ENCODE data around the gene SUFU. TPM values are rescaled to one million over a fixed set of nuclear protein-coding genes. Genes with fewer than 3 reads are reported as not detected.

The SUFU gene
- total and polyA plus RNA-seq, 2 of the 13 experiments (the other 11 are each of a cell fraction or from before 2014, with no cell fraction given): 2.9 to 5.5 TPM

DNA sequence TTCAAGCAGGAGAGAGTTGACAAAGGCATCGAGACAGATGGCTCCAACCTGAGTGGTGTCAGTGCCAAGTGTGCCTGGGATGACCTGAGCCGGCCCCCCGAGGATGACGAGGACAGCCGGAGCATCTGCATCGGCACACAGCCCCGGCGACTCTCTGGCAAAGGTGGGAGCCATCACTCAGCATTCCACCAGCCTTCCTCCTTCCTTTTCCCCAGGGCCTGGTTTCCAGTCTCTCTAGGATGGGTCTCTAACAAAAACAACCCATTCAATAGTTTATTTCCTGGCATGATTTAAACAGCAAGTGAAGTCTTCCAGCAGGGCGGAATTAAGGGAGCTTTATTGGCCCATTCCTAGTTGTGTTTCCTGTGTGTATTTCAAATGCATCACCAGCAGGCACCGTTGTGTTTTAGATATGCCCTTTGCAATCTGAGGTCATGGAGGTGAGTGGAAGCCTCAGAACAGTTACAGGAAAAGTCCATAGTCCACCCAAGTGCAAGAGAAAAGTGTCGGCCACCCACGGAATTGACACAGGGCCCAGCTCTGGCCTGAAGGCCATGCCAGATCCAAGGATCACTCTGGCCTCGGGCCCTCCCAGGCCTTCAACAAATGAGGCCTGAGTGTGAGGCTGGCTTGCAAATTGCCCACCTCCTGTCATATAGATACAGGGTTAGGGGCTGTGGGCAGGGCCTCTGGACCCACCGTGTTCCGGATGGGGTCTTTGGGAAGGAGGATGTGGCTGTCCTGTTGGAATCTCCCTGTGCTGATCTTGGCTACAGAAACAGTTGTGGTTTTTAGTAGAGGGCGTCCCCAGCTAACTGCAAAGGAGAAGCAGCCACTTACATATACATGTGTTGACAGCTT lies 93.6 kb downstream of the SUFU start (continued):
- peak; percentile 77; the same call in 1 of the 2 replicates for TF ChIP-seq SAFB2 (CRISPR knock-in tag; IDR thresholded peaks at IDR 0.05; ENCODE audit: borderline replicate concordance, low read depth)
- 0 out of 2 replicates have a peak, but pooled peaks have one; percentile 28 for TF ChIP-seq ZNF678 (CRISPR knock-in tag; IDR thresholded peaks at IDR 0.05)
- no peak for TF ChIP-seq ZNF234 (CRISPR knock-in tag; conservative IDR thresholded peaks at IDR 0.05)
- TF ChIP-seq, protein P1, sequence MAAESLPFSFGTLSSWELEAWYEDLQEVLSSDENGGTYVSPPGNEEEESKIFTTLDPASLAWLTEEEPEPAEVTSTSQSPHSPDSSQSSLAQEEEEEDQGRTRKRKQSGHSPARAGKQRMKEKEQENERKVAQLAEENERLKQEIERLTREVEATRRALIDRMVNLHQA (CRISPR knock-in tag; IDR thresholded peaks at IDR 0.05): no peak
- peak; percentile 87; the same call in 1 of the 2 replicates for TF ChIP-seq ZNF350 (CRISPR knock-in tag; IDR thresholded peaks at IDR 0.05; ENCODE audit: borderline replicate concordance, low read depth)
- TF ChIP-seq, protein P2, sequence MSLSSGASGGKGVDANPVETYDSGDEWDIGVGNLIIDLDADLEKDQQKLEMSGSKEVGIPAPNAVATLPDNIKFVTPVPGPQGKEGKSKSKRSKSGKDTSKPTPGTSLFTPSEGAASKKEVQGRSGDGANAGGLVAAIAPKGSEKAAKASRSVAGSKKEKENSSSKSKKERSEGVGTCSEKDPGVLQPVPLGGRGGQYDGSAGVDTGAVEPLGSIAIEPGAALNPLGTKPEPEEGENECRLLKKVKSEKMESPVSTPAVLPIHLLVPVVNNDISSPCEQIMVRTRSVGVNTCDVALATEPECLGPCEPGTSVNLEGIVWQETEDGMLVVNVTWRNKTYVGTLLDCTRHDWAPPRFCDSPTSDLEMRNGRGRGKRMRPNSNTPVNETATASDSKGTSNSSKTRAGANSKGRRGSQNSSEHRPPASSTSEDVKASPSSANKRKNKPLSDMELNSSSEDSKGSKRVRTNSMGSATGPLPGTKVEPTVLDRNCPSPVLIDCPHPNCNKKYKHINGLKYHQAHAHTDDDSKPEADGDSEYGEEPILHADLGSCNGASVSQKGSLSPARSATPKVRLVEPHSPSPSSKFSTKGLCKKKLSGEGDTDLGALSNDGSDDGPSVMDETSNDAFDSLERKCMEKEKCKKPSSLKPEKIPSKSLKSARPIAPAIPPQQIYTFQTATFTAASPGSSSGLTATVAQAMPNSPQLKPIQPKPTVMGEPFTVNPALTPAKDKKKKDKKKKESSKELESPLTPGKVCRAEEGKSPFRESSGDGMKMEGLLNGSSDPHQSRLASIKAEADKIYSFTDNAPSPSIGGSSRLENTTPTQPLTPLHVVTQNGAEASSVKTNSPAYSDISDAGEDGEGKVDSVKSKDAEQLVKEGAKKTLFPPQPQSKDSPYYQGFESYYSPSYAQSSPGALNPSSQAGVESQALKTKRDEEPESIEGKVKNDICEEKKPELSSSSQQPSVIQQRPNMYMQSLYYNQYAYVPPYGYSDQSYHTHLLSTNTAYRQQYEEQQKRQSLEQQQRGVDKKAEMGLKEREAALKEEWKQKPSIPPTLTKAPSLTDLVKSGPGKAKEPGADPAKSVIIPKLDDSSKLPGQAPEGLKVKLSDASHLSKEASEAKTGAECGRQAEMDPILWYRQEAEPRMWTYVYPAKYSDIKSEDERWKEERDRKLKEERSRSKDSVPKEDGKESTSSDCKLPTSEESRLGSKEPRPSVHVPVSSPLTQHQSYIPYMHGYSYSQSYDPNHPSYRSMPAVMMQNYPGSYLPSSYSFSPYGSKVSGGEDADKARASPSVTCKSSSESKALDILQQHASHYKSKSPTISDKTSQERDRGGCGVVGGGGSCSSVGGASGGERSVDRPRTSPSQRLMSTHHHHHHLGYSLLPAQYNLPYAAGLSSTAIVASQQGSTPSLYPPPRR (CRISPR knock-in tag; IDR thresholded peaks at IDR 0.05; ENCODE audit: borderline replicate concordance): peak; percentile 84
- TF ChIP-seq ZNF777 (CRISPR knock-in tag; IDR thresholded peaks at IDR 0.05): no peak
- TF ChIP-seq FOXO1 (CRISPR knock-in tag; IDR thresholded peaks at IDR 0.05): peak; percentile 52; the same call in 1 of the 2 replicates
- TF ChIP-seq, protein P3, sequence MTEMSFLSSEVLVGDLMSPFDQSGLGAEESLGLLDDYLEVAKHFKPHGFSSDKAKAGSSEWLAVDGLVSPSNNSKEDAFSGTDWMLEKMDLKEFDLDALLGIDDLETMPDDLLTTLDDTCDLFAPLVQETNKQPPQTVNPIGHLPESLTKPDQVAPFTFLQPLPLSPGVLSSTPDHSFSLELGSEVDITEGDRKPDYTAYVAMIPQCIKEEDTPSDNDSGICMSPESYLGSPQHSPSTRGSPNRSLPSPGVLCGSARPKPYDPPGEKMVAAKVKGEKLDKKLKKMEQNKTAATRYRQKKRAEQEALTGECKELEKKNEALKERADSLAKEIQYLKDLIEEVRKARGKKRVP (CRISPR knock-in tag; IDR thresholded peaks at IDR 0.05): peak in 1 of 2 experiments; percentile 50; a peak in 1 of 4 replicates
- TF ChIP-seq, protein P4, sequence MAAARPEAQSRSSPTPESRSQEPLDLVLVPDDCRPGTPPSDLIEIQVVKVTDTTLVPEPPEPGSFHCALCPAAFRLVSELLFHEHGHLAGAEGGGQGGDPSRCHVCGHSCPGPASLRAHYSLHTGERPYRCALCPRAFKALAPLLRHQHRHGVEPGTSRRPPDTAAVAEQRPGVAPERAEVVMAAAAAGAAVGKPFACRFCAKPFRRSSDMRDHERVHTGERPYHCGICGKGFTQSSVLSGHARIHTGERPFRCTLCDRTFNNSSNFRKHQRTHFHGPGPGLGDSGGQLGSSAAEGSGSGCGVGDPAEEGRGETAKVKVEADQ (CRISPR knock-in tag; IDR thresholded peaks at IDR 0.05; ENCODE audit: borderline replicate concordance): no peak; the same call in 1 of the 2 replicates
- TF ChIP-seq, protein P5, sequence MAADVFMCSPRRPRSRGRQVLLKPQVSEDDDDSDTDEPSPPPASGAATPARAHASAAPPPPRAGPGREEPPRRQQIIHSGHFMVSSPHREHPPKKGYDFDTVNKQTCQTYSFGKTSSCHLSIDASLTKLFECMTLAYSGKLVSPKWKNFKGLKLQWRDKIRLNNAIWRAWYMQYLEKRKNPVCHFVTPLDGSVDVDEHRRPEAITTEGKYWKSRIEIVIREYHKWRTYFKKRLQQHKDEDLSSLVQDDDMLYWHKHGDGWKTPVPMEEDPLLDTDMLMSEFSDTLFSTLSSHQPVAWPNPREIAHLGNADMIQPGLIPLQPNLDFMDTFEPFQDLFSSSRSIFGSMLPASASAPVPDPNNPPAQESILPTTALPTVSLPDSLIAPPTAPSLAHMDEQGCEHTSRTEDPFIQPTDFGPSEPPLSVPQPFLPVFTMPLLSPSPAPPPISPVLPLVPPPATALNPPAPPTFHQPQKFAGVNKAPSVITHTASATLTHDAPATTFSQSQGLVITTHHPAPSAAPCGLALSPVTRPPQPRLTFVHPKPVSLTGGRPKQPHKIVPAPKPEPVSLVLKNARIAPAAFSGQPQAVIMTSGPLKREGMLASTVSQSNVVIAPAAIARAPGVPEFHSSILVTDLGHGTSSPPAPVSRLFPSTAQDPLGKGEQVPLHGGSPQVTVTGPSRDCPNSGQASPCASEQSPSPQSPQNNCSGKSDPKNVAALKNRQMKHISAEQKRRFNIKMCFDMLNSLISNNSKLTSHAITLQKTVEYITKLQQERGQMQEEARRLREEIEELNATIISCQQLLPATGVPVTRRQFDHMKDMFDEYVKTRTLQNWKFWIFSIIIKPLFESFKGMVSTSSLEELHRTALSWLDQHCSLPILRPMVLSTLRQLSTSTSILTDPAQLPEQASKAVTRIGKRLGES (CRISPR knock-in tag; IDR thresholded peaks at IDR 0.05; ENCODE audit: borderline replicate concordance): no peak
- TF ChIP-seq KDM4B (CRISPR knock-in tag; IDR thresholded peaks at IDR 0.05): 0 out of 2 replicates have a peak, but pooled peaks have one; percentile 66
- TF ChIP-seq HIVEP1 (CRISPR knock-in tag; IDR thresholded peaks at IDR 0.05): peak; percentile 68; the same call in 1 of the 2 replicates
- peak; percentile 93 for TF ChIP-seq ZKSCAN5 (CRISPR knock-in tag; IDR thresholded peaks at IDR 0.05)
- peak; percentile 75; the same call in 1 of the 2 replicates for TF ChIP-seq ZNF614 (CRISPR knock-in tag; IDR thresholded peaks at IDR 0.05; ENCODE audit: borderline replicate concordance)

Data from HepG2 (cell line).